RWPE1 (cell line): Measurements from ENCODE around the gene GLIS1.

ENCODE experiments used
- CTCF ChIA-PET: fragments of 350-600 bp; sonication (Branson Sonifier 250); formaldehyde crosslinking; extraction: SDS; loops from one replicate; lab custom pipeline; 2021; lab: Yijun Ruan, JAX
- POLR2A ChIA-PET: fragments of 400-600 bp; formaldehyde crosslinking; extraction: SDS; loops from one replicate; lab custom pipeline; 2020; ENCODE audit warnings: antibody characterized with exemption; ENCODE audit not compliant: low non-redundant PET; lab: Yijun Ruan, JAX
- DNase-seq: peaks from one replicate; pipeline ENCODE4 v3.0.0; 2012; ENCODE audit warnings: low spot score
- H3K27ac ChIP-seq: fragments of 450-650 bp; 2 replicates; pipeline ENCODE4 v1.5.1; 2017
- TF ChIP-seq, protein P1 (sequence below): fragments of 450-650 bp; conservative IDR thresholded peaks from 2 replicates; pipeline ENCODE4 v1.5.1; 2017; ENCODE audit warnings: low read depth, mild to moderate bottlenecking

GLIS1 gene

DNA sequence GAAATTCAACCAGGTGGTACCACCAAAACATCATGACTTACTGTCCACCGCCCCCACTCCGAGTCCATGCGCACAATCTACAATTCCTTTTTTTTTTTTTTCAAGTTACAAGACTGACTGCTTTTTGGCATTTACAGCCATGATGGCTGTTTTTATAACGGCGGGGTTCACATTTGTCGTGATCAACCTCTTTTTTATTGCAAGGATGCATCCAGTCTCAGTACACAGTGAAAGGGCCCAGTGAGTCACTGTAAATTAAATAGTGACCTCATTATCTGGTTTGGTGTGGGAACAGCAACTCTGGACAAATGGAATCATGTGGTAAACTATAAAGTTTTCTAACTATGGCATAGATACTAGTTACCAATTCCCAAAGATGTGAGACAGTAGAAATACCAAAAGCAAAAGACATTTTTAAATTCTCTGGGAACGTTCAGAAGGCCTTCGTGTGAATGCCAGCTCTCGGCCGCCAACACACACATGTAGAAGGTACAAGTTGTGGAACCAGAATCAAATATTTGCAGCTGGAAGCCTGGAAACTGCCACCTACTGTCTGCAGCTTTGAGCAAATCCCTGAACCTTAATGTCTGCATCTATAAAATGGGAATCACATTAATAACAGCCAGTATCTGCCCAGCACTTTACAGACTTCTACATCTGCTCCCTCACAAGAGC is 4.9 kb downstream of the GLIS1 start:
- POLR2A ChIA-PET: no interaction called here

GRCh38 chr1:53733447-53733931 is 5.5 kb downstream of the GLIS1 start:
- TF ChIP-seq, protein P1, sequence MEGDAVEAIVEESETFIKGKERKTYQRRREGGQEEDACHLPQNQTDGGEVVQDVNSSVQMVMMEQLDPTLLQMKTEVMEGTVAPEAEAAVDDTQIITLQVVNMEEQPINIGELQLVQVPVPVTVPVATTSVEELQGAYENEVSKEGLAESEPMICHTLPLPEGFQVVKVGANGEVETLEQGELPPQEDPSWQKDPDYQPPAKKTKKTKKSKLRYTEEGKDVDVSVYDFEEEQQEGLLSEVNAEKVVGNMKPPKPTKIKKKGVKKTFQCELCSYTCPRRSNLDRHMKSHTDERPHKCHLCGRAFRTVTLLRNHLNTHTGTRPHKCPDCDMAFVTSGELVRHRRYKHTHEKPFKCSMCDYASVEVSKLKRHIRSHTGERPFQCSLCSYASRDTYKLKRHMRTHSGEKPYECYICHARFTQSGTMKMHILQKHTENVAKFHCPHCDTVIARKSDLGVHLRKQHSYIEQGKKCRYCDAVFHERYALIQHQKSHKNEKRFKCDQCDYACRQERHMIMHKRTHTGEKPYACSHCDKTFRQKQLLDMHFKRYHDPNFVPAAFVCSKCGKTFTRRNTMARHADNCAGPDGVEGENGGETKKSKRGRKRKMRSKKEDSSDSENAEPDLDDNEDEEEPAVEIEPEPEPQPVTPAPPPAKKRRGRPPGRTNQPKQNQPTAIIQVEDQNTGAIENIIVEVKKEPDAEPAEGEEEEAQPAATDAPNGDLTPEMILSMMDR: no peak
- CTCF ChIA-PET: interaction anchor here (1.2 kb wide), 1 partner anchor 11 kb away, joined by 4 read pairs; no protein-coding TSS in a partner anchor
- no peak overlapping the region for H3K27ac ChIP-seq
- POLR2A ChIA-PET: no interaction called here
- DNase-seq: no peak

More for the DNA sequence above, 4.9 kb downstream of the GLIS1 start:
- TF ChIP-seq, protein P1: no peak
- CTCF ChIA-PET: interaction anchor here (1.2 kb wide), 1 partner anchor 12 kb away, joined by 4 read pairs; no protein-coding TSS in a partner anchor
- no peak overlapping the region for H3K27ac ChIP-seq
- DNase-seq: no peak

DNA sequence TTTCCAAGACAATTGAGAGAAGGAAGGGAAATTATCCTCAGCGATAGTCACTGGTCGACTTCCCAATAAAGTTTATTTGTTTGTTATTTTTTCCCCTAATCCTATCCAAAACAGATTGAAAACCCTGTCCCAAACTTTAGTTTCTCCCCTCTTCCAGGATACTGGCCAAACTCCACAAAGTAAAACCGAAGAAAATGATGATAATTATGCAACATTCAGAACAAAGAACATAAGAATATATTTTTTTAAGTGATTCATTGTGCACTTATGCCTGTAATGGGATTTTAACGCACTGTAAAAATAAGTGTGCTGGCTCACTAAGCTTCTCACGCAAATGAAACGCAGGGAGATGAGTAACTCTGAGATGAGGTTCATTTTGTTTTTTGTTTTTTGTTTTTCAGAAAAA is 6.0 kb downstream of the GLIS1 start:
- POLR2A ChIA-PET: no interaction called here
- CTCF ChIA-PET: no interaction called here
- no peak for DNase-seq
- TF ChIP-seq, protein P1: no peak
- H3K27ac ChIP-seq: no peak overlapping the region

GRCh38 chr1:53732409-53732808 is 6.6 kb downstream of the GLIS1 start:
- TF ChIP-seq, protein P1: no peak
- no peak for DNase-seq
- CTCF ChIA-PET: interaction anchor here (0.7 kb wide), 1 partner anchor 89 kb away, joined by 4 read pairs; no protein-coding TSS in a partner anchor
- POLR2A ChIA-PET: no interaction called here
- H3K27ac ChIP-seq: no peak overlapping the region

DNA sequence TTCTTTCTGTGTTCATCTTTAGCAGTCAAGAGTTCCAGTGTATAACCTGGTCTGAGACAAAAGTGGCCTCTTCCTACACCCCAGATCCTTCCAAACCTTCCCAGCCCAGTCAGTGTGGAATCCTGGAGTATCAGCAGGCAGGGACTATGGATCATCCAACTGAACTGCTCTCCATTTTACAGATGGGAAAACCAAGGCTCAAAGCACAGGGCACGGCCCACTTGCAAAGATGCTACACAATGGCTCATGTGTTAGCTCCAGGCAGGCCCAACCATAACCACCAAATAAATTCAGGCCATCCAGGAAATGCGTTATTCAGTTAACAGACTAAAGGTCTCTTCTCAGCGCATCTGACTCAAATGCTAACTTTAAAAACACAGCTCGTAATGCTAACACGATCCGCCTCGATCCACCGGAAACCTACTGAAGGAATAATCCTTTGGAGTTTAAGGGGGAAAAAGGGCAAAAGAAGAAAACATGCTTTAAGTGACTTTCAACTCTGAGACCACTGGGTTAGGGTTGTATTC is 7.1 kb downstream of the GLIS1 start:
- no peak overlapping the region for H3K27ac ChIP-seq
- POLR2A ChIA-PET: no interaction called here
- CTCF ChIA-PET: interaction anchor here (0.7 kb wide), 1 partner anchor 89 kb away, joined by 4 read pairs; no protein-coding TSS in a partner anchor
- TF ChIP-seq, protein P1: no peak
- no peak for DNase-seq

DNA sequence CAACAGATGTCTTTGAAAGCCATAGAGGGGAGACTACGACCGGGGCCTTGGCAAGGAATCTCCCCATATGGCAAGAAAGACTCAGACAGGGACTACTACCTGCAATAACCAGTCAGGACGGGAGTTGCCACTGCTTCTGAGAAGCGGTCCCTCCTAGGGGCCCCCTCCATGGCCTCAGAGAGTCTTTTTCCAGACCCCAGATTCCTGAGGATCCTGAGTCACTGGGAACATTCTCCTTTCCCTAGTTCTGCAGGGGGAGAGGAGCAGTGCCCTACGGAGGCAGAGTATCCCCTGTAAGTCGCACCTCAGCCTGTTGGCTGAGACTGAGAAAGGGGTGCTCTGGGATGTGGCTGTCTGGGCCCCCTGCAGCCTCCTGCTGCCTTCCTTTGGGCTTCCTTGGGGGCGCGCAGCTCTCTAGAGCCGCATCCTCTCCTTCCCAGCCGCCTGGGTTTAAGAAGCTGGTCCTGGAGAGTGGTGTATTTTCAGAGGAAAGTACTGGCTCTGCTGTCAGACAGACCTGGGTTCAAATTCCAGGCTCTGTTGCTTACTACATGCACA is 7.8 kb downstream of the GLIS1 start:
- no peak overlapping the region for H3K27ac ChIP-seq
- TF ChIP-seq, protein P1: no peak
- ChIA-PET POLR2A (no interaction called here), CTCF (no interaction called here)
- DNase-seq: no peak
